Measurements from ENCODE around the gene NEK7.
A peak's percentile ranks its signal among the peaks of the same experiment; 100 is the strongest.

Gene NEK7

GRCh38 chr1:198280080-198280479 is 123.3 kb downstream of the NEK7 start:
- DNase-seq (ENCODE audit: insufficient read length) = no peak
- TF ChIP-seq POLR2A (IDR thresholded peaks at IDR 0.05; ENCODE audit: low read depth, low read length) (no peak), POLR2AphosphoS5 (IDR thresholded peaks at IDR 0.05; ENCODE audit: low read depth, low read length) (no peak), TAF1 (IDR thresholded peaks at IDR 0.05; ENCODE audit: borderline replicate concordance, low read depth, low read length) (no peak)
- no peak for FAIRE-seq

DNA sequence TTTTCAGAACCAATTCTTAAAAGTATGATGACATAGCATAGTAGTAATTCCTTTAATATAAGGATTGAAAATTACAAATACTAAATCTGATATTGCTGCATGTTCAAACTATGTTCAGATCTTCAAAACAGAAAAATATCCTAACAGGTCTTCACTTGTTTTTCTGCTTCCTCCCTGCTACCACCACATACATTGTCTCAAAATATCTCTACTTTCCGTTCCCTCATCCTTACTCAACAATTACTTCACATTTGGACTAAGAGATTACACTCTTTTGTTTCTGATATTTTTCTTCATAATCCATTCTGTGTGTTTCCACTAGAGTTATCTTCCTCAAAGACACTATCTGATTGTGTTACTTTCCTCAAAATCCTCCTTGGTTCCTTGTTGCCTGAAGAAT is 125.1 kb downstream of the NEK7 start:
- FAIRE-seq = no peak

GRCh38 chr1:198283222-198283621 is 126.4 kb downstream of the NEK7 start:
- no peak for TF ChIP-seq POLR2AphosphoS5 (IDR thresholded peaks at IDR 0.05; ENCODE audit: low read depth, low read length)
- TF ChIP-seq TAF1 (IDR thresholded peaks at IDR 0.05; ENCODE audit: borderline replicate concordance, low read depth, low read length) = no peak
- no peak for TF ChIP-seq POLR2A (IDR thresholded peaks at IDR 0.05; ENCODE audit: low read depth, low read length)
- no peak for FAIRE-seq
- DNase-seq (ENCODE audit: insufficient read length) = no peak

More for the DNA sequence above, 125.1 kb downstream of the NEK7 start:
- no peak for TF ChIP-seq POLR2AphosphoS5 (IDR thresholded peaks at IDR 0.05; ENCODE audit: low read depth, low read length)
- TF ChIP-seq POLR2A (IDR thresholded peaks at IDR 0.05; ENCODE audit: low read depth, low read length) = no peak
- no peak for TF ChIP-seq TAF1 (IDR thresholded peaks at IDR 0.05; ENCODE audit: borderline replicate concordance, low read depth, low read length)
- DNase-seq (ENCODE audit: insufficient read length) = no peak

GRCh38 chr1:198287916-198288315 is 131.1 kb downstream of the NEK7 start:
- DNase-seq (ENCODE audit: insufficient read length) (no peak), FAIRE-seq (peak; percentile 40)
- TF ChIP-seq POLR2AphosphoS5 (IDR thresholded peaks at IDR 0.05; ENCODE audit: low read depth, low read length) (no peak), POLR2A (IDR thresholded peaks at IDR 0.05; ENCODE audit: low read depth, low read length) (no peak), TAF1 (IDR thresholded peaks at IDR 0.05; ENCODE audit: borderline replicate concordance, low read depth, low read length) (no peak)

DNA sequence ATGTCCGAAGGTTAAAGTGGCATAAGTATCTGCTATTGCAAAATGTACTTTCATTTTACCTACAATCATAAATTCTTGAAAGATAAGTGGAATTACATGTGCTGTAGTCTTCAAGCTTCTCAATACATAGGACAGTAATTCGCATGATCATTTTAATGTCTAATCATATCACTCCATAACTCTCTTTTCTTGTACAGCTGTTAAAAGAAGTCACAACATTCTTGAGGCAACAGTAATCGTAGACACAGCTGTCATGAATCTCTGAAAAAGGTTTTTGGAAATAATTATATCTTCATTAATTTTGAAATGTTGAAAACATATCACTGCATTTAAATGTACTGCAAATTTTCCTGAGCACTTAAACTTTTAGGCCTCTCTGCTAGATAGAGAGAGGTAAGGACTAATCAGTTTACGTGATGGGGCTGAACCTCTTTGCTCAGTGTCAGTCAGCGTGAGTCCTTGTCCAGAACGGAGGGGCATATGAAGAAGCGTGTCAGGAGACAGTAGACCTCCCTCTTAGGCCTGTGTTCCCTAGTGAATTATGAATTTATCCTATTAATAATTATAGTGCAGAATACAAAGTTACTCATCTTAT is 133.4 kb downstream of the NEK7 start:
- FAIRE-seq (no peak), DNase-seq (ENCODE audit: insufficient read length) (no peak)
- TF ChIP-seq POLR2A (IDR thresholded peaks at IDR 0.05; ENCODE audit: low read depth, low read length) (no peak), POLR2AphosphoS5 (IDR thresholded peaks at IDR 0.05; ENCODE audit: low read depth, low read length) (no peak), TAF1 (IDR thresholded peaks at IDR 0.05; ENCODE audit: borderline replicate concordance, low read depth, low read length) (no peak)

DNA sequence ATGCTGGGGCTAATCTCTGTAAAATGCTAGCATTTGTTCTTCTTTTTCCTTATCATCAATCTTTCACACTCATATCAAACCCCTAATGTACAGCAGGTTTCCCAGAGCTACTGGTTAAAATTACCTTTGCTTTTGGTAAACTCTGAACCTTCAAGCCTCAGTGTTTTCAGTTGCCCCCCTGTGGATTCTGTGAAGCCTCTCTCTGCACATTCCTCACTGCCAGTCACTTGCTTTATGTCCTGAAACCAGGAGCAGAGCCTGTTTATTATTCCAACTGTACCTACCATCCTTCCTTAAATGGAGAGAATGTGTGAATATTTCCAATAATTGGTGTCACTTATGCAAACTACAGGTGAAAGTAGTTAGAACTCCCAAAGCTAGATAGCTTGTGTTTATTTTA is 134.2 kb downstream of the NEK7 start:
- TF ChIP-seq TAF1 (IDR thresholded peaks at IDR 0.05; ENCODE audit: borderline replicate concordance, low read depth, low read length) (no peak), POLR2AphosphoS5 (IDR thresholded peaks at IDR 0.05; ENCODE audit: low read depth, low read length) (no peak), POLR2A (IDR thresholded peaks at IDR 0.05; ENCODE audit: low read depth, low read length) (no peak)
- no peak for DNase-seq (ENCODE audit: insufficient read length)
- no peak for FAIRE-seq

DNA sequence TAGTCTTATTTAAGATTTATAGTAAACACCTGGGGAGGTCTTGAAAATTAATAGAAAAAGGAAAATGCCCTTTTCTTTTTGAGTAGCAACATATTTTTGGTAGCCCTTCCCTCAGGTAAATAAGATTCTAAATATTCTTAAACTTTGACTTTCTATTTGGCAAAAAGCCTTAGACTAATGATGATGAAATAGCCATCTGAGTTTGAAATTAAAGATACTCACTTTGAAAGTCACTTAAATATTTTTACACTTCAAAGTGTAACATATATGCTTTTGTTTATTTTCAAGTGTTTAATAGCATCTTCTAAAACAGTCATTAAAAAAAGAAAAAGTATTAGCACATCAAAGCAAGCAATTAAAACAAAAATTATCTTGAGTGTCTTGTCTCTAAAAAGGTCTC is 135.1 kb downstream of the NEK7 start:
- DNase-seq (ENCODE audit: insufficient read length) (no peak), FAIRE-seq (no peak)
- TF ChIP-seq TAF1 (IDR thresholded peaks at IDR 0.05; ENCODE audit: borderline replicate concordance, low read depth, low read length) (no peak), POLR2AphosphoS5 (IDR thresholded peaks at IDR 0.05; ENCODE audit: low read depth, low read length) (no peak), POLR2A (IDR thresholded peaks at IDR 0.05; ENCODE audit: low read depth, low read length) (no peak)

GRCh38 chr1:198295225-198295624 is 138.4 kb downstream of the NEK7 start:
- no peak for FAIRE-seq

GRCh38 chr1:198295971-198296370 is 139.2 kb downstream of the NEK7 start:
- FAIRE-seq = no peak
- no peak for DNase-seq (ENCODE audit: insufficient read length)
- TF ChIP-seq POLR2AphosphoS5 (IDR thresholded peaks at IDR 0.05; ENCODE audit: low read depth, low read length) = no peak
- no peak for TF ChIP-seq POLR2A (IDR thresholded peaks at IDR 0.05; ENCODE audit: low read depth, low read length)
- TF ChIP-seq TAF1 (IDR thresholded peaks at IDR 0.05; ENCODE audit: borderline replicate concordance, low read depth, low read length) = no peak

More at GRCh38 chr1:198295225-198295624, 138.4 kb downstream of the NEK7 start:
- no peak for DNase-seq (ENCODE audit: insufficient read length)
- TF ChIP-seq TAF1 (IDR thresholded peaks at IDR 0.05; ENCODE audit: borderline replicate concordance, low read depth, low read length) = no peak
- TF ChIP-seq POLR2A (IDR thresholded peaks at IDR 0.05; ENCODE audit: low read depth, low read length) = no peak
- TF ChIP-seq POLR2AphosphoS5 (IDR thresholded peaks at IDR 0.05; ENCODE audit: low read depth, low read length) = no peak

DNA sequence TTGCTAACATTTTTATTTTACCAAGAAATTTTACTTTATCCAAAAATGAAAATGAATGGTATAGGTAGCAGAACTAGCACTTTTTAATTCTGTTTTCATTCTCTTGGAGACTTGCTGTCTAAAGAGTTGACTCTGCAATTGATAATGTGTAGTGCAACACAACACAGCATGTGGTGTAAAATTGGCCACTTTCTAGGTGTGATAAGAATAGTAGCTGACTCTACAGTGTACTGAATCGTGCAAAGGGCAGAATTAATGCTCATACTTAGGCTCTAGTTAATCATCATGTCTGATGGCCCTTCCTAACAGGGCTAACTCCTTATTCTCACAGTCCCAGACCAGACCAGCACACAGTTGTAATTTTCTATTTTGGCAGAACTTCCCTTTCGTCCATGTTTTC is 140.5 kb downstream of the NEK7 start:
- no peak for DNase-seq (ENCODE audit: insufficient read length)
- peak; percentile 54 for FAIRE-seq
- TF ChIP-seq TAF1 (IDR thresholded peaks at IDR 0.05; ENCODE audit: borderline replicate concordance, low read depth, low read length) (no peak), POLR2AphosphoS5 (IDR thresholded peaks at IDR 0.05; ENCODE audit: low read depth, low read length) (no peak), POLR2A (IDR thresholded peaks at IDR 0.05; ENCODE audit: low read depth, low read length) (no peak)

GRCh38 chr1:198298640-198299039 is 141.8 kb downstream of the NEK7 start:
- FAIRE-seq (no peak), DNase-seq (ENCODE audit: insufficient read length) (no peak)

DNA sequence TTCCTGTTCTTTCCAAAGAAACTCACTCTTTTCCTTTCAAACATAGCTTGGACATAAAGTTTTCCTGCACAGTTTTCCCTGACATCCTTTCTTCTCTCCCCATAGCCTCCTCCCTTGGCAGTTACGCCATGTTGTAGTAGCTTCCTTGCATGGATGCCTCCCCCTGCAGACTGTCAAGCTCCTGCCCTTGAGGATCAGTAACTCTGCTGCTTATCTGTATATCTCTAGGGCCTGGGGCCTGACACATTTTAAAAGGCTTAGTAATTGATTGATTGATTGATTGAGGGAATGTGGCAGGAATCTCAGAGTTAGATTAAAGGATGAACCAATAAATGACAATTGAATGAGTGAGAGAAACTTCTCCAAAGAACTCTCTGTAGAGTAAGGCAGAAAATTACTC is 143.7 kb downstream of the NEK7 start:
- DNase-seq (ENCODE audit: insufficient read length) = no peak
- FAIRE-seq = no peak
- TF ChIP-seq POLR2AphosphoS5 (IDR thresholded peaks at IDR 0.05; ENCODE audit: low read depth, low read length) = no peak
- no peak for TF ChIP-seq POLR2A (IDR thresholded peaks at IDR 0.05; ENCODE audit: low read depth, low read length)
- no peak for TF ChIP-seq TAF1 (IDR thresholded peaks at IDR 0.05; ENCODE audit: borderline replicate concordance, low read depth, low read length)

More at GRCh38 chr1:198298640-198299039, 141.8 kb downstream of the NEK7 start:
- TF ChIP-seq POLR2A (IDR thresholded peaks at IDR 0.05; ENCODE audit: low read depth, low read length) (no peak), TAF1 (IDR thresholded peaks at IDR 0.05; ENCODE audit: borderline replicate concordance, low read depth, low read length) (no peak), POLR2AphosphoS5 (IDR thresholded peaks at IDR 0.05; ENCODE audit: low read depth, low read length) (no peak)

Measured in GM12892 (cell line).